Astrocyte of the spinal cord (primary cell): ENCODE measurements around the gene AFF4.
"Not testable (repeated sequence)": the region's sequence is repeated elsewhere in the genome, so short reads cannot be mapped to it uniquely, and the experiment has no call there.

ENCODE experiments used
- DNase-seq: peaks from one replicate; pipeline ENCODE4 v3.0.0; 2011; ENCODE audit warnings: low read depth, low spot score
- H3K4me3 ChIP-seq: 2 replicates; pipeline ENCODE4 v1.5.1; 2011; ENCODE audit warnings: low read depth, mild to moderate bottlenecking, low read length, moderate library complexity
- CTCF ChIP-seq: IDR thresholded peaks from 2 replicates; pipeline ENCODE4 v1.5.1; 2012; ENCODE audit warnings: low read depth, mild to moderate bottlenecking, low read length, inconsistent platforms
- in situ Hi-C: cut with HindIII; loops from 2 replicates; pipeline ENCODE4 v1.10.0; 2017; ENCODE audit warnings: low sequenced_read_pairs

AFF4 gene

DNA sequence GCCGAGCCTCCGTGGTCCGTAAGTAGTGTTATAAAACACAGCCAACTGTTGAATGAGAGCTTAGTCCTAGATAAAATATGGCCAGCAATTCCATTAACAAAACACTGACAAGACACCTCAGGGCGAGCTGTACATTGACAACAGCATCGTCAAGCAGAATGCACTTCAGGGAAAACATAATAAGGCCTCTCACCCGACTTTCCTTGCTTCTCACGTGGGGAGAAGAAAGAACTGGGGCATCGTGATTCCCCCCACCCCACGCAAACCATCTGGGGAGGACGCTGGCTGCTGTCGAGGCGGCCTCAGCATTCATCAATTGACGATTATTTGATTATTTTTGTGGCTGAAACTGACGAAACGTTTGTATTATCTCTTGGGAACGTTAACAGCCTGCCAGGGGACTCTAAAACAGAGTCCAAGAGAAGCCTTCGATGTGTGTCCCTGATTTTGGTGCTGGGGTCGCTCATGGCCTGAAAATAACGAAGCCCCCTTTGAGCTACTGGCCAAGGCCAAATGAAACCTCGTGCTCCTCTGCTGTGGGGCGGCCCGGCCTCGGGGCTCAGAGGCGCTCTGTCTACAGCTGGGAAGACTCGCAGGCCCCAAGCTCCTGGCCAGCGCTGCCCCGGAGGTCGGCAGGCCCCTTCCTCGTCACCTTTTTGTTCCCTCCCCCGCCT lies 97.6 kb downstream of the AFF4 start:
- TF ChIP-seq CTCF = no peak
- DNase-seq = no peak
- peak overlapping the region; percentile 90 for H3K4me3 ChIP-seq
- in situ Hi-C loops = no loop called here

- no peak for DNase-seq
- TF ChIP-seq CTCF = no peak
- in situ Hi-C loops = no loop called here
- H3K4me3 ChIP-seq = no peak overlapping the region
These were observed 102.7 kb downstream of the AFF4 start for GRCh38 chr5:132860742-132861141.

DNA sequence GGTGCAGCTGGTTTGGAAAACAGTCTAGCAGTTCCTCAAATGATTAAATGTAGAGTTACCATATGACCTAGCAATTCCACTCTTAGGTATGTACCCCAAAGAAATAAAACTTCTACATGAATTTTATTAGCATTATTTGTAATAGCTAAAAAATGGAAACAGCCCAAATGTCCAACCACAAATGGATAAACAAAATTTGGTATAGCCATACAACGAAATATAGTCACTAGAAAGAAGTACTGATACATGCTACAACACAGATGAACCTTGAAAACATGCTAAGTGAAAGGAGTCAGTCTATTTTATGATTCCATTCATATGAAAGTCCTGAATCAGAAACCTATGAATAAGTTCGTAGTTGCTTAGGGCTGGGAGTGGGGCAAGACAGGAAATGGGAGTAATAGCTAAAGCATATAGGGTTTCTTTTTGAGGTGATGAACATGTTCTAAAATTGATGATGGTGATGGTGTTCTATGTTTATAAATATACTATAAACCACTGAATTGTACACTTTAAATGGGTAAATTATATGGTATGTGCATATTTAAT lies 103.5 kb downstream of the AFF4 start:
- TF ChIP-seq CTCF = no peak
- H3K4me3 ChIP-seq = no peak overlapping the region
- in situ Hi-C loops = no loop called here
- DNase-seq = no peak

GRCh38 chr5:132856011-132856410 lies 107.4 kb downstream of the AFF4 start:
- no peak overlapping the region for H3K4me3 ChIP-seq
- in situ Hi-C loops = no loop called here
- DNase-seq = no peak
- no peak for TF ChIP-seq CTCF

DNA sequence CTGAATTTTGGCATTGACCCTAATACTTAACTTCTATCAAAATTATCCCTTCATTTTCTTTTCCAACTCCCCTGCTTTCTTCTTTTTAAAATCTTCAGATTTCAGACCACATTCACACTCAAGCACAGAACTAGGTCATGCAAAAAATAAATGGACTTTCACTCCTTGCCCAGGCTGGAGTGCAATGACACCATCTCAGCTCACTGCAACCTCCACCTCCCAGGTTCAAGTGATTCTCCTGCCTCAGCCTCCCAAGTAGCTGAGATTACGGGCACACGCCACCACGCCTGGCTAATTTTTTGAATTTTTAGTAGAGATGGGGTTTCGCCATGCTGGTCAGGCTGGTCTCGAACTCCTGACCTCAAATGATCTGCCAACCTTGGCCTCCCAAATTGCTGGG lies 108.4 kb downstream of the AFF4 start:
- in situ Hi-C loops, H3K4me3 ChIP-seq, DNase-seq: not testable (repeated sequence)

GRCh38 chr5:132854301-132854700 lies 109.1 kb downstream of the AFF4 start:
- no peak for DNase-seq
- H3K4me3 ChIP-seq = no peak overlapping the region
- TF ChIP-seq CTCF = no peak
- in situ Hi-C loops = no loop called here

- H3K4me3 ChIP-seq = no peak overlapping the region
- in situ Hi-C loops = no loop called here
- DNase-seq = no peak
- no peak for TF ChIP-seq CTCF
These were observed 109.6 kb downstream of the AFF4 start for GRCh38 chr5:132853790-132854189.
